K562 (cell line): Measurements from ENCODE around the gene SLC25A21. TPM values are rescaled to one million over a fixed set of nuclear protein-coding genes. Genes with fewer than 3 reads are reported as not detected.

Source experiments
- ATAC-seq: fragments of 200-7000 bp; cut with Tn5 transposase; 3 replicates; pipeline ENCODE4 v1.9.1; 2020; ENCODE audit warnings: moderate library complexity
- BruUV-seq: library from RNA; stranded (reverse); fragments of 400-500 nt; replicated peaks from 2 replicates; lab custom pipeline; 2021; lab: Mats Ljungman, UMichigan
- CTCF ChIA-PET: fragments of 300-600 bp; formaldehyde crosslinking; extraction: SDS; loops from one replicate; lab custom pipeline; 2021; ENCODE audit warnings: low intra/inter-chr PET ratio; lab: Yijun Ruan, JAX
- POLR2A ChIA-PET: fragments of 300-600, 350-650 bp; sonication (Branson Sonifier 250); formaldehyde crosslinking; extraction: SDS; loops from one replicate; lab custom pipeline; 2021; ENCODE audit warnings: antibody characterized with exemption, inconsistent platforms; lab: Yijun Ruan, JAX
- DNase-seq, 4 experiments: peaks; one replicate each; pipeline versions ENCODE4 v3.0.0 to v3.0.0-alpha.2; 2011 to 2018; ENCODE audit warnings: low spot score in 3 of 4, mixed read lengths in 3 of 4; ENCODE audit errors: extremely low read depth in 1 of 4
- FAIRE-seq: peaks from 2 replicates; lab custom pipeline; 2011; peaks lifted over from hg19 to GRCh38; lab: Jason Lieb, UNC
- H2AFZ ChIP-seq: 2 replicates; pipeline ENCODE4 v1.6.0; 2011; ENCODE audit warnings: low read depth, low read length, control low read depth, inconsistent platforms
- H3K27ac ChIP-seq: fragments of 200-600 bp; 3 replicates; pipeline ENCODE4 v1.8.0; 2011; ENCODE audit warnings: low read depth, mild to moderate bottlenecking, control low read depth, inconsistent platforms, low read length, moderate library complexity, mixed read lengths; ENCODE audit errors: extremely low read depth
- H3K27me3 ChIP-seq, 2 experiments: fragments of 300-600 bp in 1 of 2; 2 replicates in 1 of 2; 3 replicates in 1 of 2; pipeline versions ENCODE4 v1.6.0 to v1.8.0; 2011; ENCODE audit warnings: inconsistent platforms in 2 of 2, low read length in 2 of 2, mild to moderate bottlenecking in 1 of 2, mixed read lengths in 1 of 2, moderate library complexity in 1 of 2; ENCODE audit not compliant: control insufficient read depth in 2 of 2, insufficient read depth in 2 of 2
- H3K36me3 ChIP-seq: fragments of 300-600 bp; 3 replicates; pipeline ENCODE4 v1.8.0; 2011; ENCODE audit warnings: mild to moderate bottlenecking, low read length, inconsistent platforms; ENCODE audit not compliant: control insufficient read depth, insufficient read depth
- H3K4me1 ChIP-seq, 2 experiments: fragments of 200-600 bp in 1 of 2; replicated peaks in 1 of 2; 2 replicates in 1 of 2; 3 replicates in 1 of 2; pipeline versions ENCODE4 v1.5.1 to v1.8.0; 2011; ENCODE audit warnings: inconsistent platforms in 2 of 2, low read length in 2 of 2, mild to moderate bottlenecking in 1 of 2, mixed read lengths in 1 of 2, moderate library complexity in 1 of 2; ENCODE audit not compliant: control insufficient read depth in 2 of 2, insufficient read depth in 2 of 2
- H3K4me2 ChIP-seq: 2 replicates; pipeline ENCODE4 v1.6.1; 2011; ENCODE audit warnings: low read length, control low read depth, inconsistent platforms, mixed read lengths; ENCODE audit not compliant: insufficient read depth
- H3K4me3 ChIP-seq: fragments of 200-600 bp; sonication (generic), shearing (Covaris generic); 2 replicates; pipeline ENCODE4 v1.5.1; 2016; ENCODE audit warnings: control low read depth, inconsistent platforms
- H3K79me2 ChIP-seq: fragments of 200-600 bp; 3 replicates; pipeline ENCODE4 v1.8.0; 2011; ENCODE audit warnings: low read length, inconsistent platforms; ENCODE audit not compliant: control insufficient read depth, insufficient read depth
- H3K9ac ChIP-seq, 2 experiments: 2 replicates each; pipeline versions ENCODE4 v1.6.0 to v1.6.1; 2011; ENCODE audit warnings: low read depth in 2 of 2, low read length in 2 of 2, control low read depth in 1 of 2, inconsistent platforms in 1 of 2, mild to moderate bottlenecking in 1 of 2, mixed read lengths in 1 of 2; ENCODE audit not compliant: insufficient read depth in 1 of 2
- H3K9me1 ChIP-seq: one replicate; pipeline ENCODE4 v1.6.0; 2011; ENCODE audit warnings: inconsistent platforms, mild to moderate bottlenecking, low read length, moderate library complexity; ENCODE audit not compliant: control insufficient read depth, insufficient read depth
- H3K9me3 ChIP-seq: replicated peaks from 2 replicates; pipeline ENCODE4 v1.5.1; 2011; ENCODE audit warnings: low read depth, low read length, inconsistent platforms; ENCODE audit not compliant: control insufficient read depth, insufficient read depth
- H4K20me1 ChIP-seq: replicated peaks from 2 replicates; pipeline ENCODE4 v1.6.1; 2011; ENCODE audit warnings: low read length, inconsistent platforms, mixed read lengths; ENCODE audit not compliant: control insufficient read depth, insufficient read depth
- HIVEP1 ChIP-seq: fragments of 250-450 bp; sonication (Bioruptor Pico); IDR thresholded peaks from 2 replicates; pipeline ENCODE4 v1.4.0; 2020; ENCODE audit warnings: mild to moderate bottlenecking
- KAT7 ChIP-seq: sonication (generic); formaldehyde crosslinking; IDR thresholded peaks from 2 replicates; pipeline ENCODE4 v1.8.0; 2022; ENCODE audit warnings: missing genetic modification reagents, mild to moderate bottlenecking, borderline replicate concordance
- KLF1 ChIP-seq: fragments of 450-650 bp; IDR thresholded peaks from 2 replicates; pipeline ENCODE4 v1.6.1; 2016; ENCODE audit warnings: missing genetic modification characterization, missing compliant biosample characterization
- RAD51 ChIP-seq: fragments of 450-650 bp; IDR thresholded peaks from 2 replicates; pipeline ENCODE4 v1.7.1; 2016; ENCODE audit warnings: low read depth, mild to moderate bottlenecking, borderline replicate concordance
- RBM25 ChIP-seq: fragments of 200-400 bp; formaldehyde crosslinking; IDR thresholded peaks from 2 replicates; pipeline ENCODE4 v1.6.1; 2018; ENCODE audit warnings: low read length, low read depth, moderate library complexity; ENCODE audit not compliant: severe bottlenecking
- RBM39 ChIP-seq: fragments of 200-400 bp; formaldehyde crosslinking; optimal IDR thresholded peaks from 2 replicates; pipeline ENCODE3; 2018; ENCODE audit warnings: low read depth, low read length
- SMAD2 ChIP-seq: fragments of 150-350 bp; IDR thresholded peaks from 2 replicates; pipeline ENCODE4 v1.6.1; 2014; ENCODE audit warnings: low read depth, mild to moderate bottlenecking, low read length
- ZNF507 ChIP-seq: conservative IDR thresholded peaks from 2 replicates; pipeline ENCODE4 v1.6.1; 2017; ENCODE audit warnings: missing genetic modification characterization, missing compliant biosample characterization
- WGBS: fragments of 100-300 bp; shearing (Covaris generic); methylation state at CpG from one replicate; pipeline ENCODE4 v1.1.6; 2016; ENCODE audit warnings: low coverage, mixed read lengths; ENCODE audit not compliant: insufficient coverage; ENCODE audit errors: missing lambda C conversion rate; 5-methylcytosine and 5-hydroxymethylcytosine counted together
- in situ Hi-C: fragments of 300-500 bp; cut with MboI; formaldehyde crosslinking; loops from 4 replicates; pipeline ENCODE4 v1.15.0; 2018; ENCODE audit warnings: inconsistent platforms, mixed read lengths
- intact Hi-C: fragments of 100-400 bp; cut with micrococcal nuclease; formaldehyde crosslinking; loops from 2 replicates; pipeline ENCODE4 v1.14.2; 2022
- polyA plus RNA-seq, 8 experiments: library from polyadenylated mRNA; depleted of rRNA in 4 of 8; stranded (reverse) in 5 of 8; unstranded in 3 of 8; fragments of >200 nt; fragmentation: Nextera tagmentation in 2 of 8; fragmentation: Illumina TruSeq in 1 of 8; extraction: Ambion mirVana in 2 of 8; extraction: Trizol in 1 of 8; gene quantifications; 2 replicates each; pipeline versions ENCODE4 v1.2.1 to v1.2.3, GENCODE V29; 2011 to 2014; ENCODE audit warnings: inconsistent platforms in 1 of 8, missing spikeins in 1 of 8
- total RNA-seq, 7 experiments: library from RNA; depleted of rRNA in 6 of 7; stranded (reverse); fragments of >200 nt in 6 of 7; fragmentation: Illumina TruSeq in 2 of 7; extraction: Trizol in 2 of 7; gene quantifications; 2 replicates each; pipeline versions ENCODE4 v1.2.1 to v1.2.3, GENCODE V29; 2011 to 2021; ENCODE audit warnings: low replicate concordance in 1 of 7
- TF ChIP-seq, protein P1 (sequence below): IDR thresholded peaks from 2 replicates; pipeline ENCODE4 v1.6.1; 2016; ENCODE audit warnings: missing genetic modification characterization, missing compliant biosample characterization
- TF ChIP-seq, protein P2 (sequence below): fragments of 250-450 bp; sonication (Bioruptor Pico); IDR thresholded peaks from 2 replicates; pipeline ENCODE4 v1.4.0; 2020
- TF ChIP-seq, protein P3 (sequence below), 2 experiments: IDR thresholded peaks in 1 of 2; conservative IDR thresholded peaks in 1 of 2; 2 replicates each; pipeline ENCODE4 v1.6.1; 2016; ENCODE audit warnings: low read depth in 2 of 2, mild to moderate bottlenecking in 1 of 2, missing compliant biosample characterization in 1 of 2, missing genetic modification characterization in 1 of 2, moderate library complexity in 1 of 2

Gene SLC25A21
- total and polyA plus RNA-seq, 9 of the 15 experiments (the other 6 are each of a cell fraction or from before 2014, with no cell fraction given), result 15.2 to 46.7 (median 28.7) TPM

DNA sequence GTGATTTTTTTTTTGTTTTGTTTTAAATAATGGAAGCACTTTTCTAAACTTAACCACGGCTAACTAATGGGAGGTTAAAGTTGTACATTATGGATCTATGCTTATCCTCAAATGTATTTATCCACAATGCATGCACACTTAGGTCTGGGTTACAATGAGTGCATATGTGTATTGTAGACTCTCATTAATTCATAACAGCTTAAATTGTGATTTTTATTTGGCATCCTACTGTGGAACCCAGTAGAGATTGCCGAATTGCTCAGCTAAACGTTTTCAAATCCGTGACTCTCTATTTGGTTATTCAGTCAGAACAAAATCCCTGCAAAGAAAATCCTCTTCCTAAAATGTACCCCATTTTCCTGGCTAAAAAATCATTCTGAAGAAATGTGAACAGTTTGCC lies 244.0 kb downstream of the SLC25A21 start:
- DNase-seq (no peak), ATAC-seq (no peak), FAIRE-seq (no peak)
- H3K36me3 ChIP-seq, result no peaks in the 10 kb centered on the region; the same call in 2 of the 3 replicates
- BruUV-seq, result no TSS peak
- TF ChIP-seq SMAD2, result no peak
- no peak for TF ChIP-seq HIVEP1 (CRISPR knock-in tag)
- TF ChIP-seq, protein P1, sequence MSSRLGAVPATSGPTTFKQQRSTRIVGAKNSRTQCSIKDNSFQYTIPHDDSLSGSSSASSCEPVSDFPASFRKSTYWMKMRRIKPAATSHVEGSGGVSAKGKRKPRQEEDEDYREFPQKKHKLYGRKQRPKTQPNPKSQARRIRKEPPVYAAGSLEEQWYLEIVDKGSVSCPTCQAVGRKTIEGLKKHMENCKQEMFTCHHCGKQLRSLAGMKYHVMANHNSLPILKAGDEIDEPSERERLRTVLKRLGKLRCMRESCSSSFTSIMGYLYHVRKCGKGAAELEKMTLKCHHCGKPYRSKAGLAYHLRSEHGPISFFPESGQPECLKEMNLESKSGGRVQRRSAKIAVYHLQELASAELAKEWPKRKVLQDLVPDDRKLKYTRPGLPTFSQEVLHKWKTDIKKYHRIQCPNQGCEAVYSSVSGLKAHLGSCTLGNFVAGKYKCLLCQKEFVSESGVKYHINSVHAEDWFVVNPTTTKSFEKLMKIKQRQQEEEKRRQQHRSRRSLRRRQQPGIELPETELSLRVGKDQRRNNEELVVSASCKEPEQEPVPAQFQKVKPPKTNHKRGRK (tag), result no peak
- 73% methylated on average over 4 of the region's 4 CpGs for WGBS
- H3K4me2 ChIP-seq, result no peak overlapping the region
- intact Hi-C loops (no loop called here), in situ Hi-C loops (no loop called here)
- no peaks in the 10 kb centered on the region for H4K20me1 ChIP-seq
- H3K9ac ChIP-seq, result no peak overlapping the region
- no peaks in the 10 kb centered on the region for H3K9me3 ChIP-seq
- POLR2A ChIA-PET, result interaction anchor here (1.1 kb wide), 1 partner anchor 14 kb away, joined by 3 read pairs; no protein-coding TSS in a partner anchor
- no peak overlapping the region for H3K4me3 ChIP-seq
- H2AFZ ChIP-seq, result no peak overlapping the region
- no peaks in the 10 kb centered on the region for H3K27me3 ChIP-seq
- CTCF ChIA-PET, result no interaction called here
- no peaks in the 10 kb centered on the region for H3K9me1 ChIP-seq
- no peaks in the 10 kb centered on the region for H3K4me1 ChIP-seq
- H3K79me2 ChIP-seq, result no peaks in the 10 kb centered on the region
- H3K27ac ChIP-seq, result no peak overlapping the region

DNA sequence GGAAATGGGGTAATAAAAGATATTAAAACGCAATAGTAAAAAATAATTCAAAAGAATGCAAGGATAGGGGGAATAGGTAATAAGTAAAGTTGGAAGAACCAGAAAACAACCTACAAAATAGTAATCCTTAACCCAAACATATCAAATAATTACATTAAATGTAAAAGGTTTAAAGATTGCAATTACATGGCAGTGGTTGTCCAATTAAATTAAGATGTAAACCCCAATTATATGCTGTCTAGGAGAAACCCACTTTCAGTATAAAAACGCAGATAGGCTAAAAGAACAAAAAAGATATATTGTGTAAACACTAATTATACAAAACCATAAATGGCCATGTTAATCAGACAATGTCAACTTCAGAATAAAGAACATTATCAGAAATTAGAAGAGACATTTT lies 247.3 kb downstream of the SLC25A21 start:
- Histone ChIP-seq H3K79me2 (no peaks in the 10 kb centered on the region; the same call in 2 of the 3 replicates), H3K9me1 (no peaks in the 10 kb centered on the region), H3K4me2 (no peak overlapping the region), H3K9me3 (no peaks in the 10 kb centered on the region), H3K4me1 (no peaks in the 10 kb centered on the region), H3K27me3 (no peaks in the 10 kb centered on the region), H4K20me1 (no peaks in the 10 kb centered on the region), H3K4me3 (no peak overlapping the region), H3K36me3 (no peaks in the 10 kb centered on the region; the same call in 2 of the 3 replicates), H3K27ac (no peak overlapping the region), H2AFZ (no peak overlapping the region), H3K9ac (no peak overlapping the region)
- ATAC-seq (no peak), FAIRE-seq (no peak), DNase-seq (no peak)
- intact Hi-C loops (no loop called here), in situ Hi-C loops (no loop called here)
- no TSS peak for BruUV-seq
- TF ChIP-seq RBM39 (no peak), RAD51 (no peak), ZNF507 (peak; percentile 94), KLF1 (tag) (no peak), KAT7 (CRISPR knock-in tag) (no peak), RBM25 (peak; percentile 18)
- TF ChIP-seq, protein P2, sequence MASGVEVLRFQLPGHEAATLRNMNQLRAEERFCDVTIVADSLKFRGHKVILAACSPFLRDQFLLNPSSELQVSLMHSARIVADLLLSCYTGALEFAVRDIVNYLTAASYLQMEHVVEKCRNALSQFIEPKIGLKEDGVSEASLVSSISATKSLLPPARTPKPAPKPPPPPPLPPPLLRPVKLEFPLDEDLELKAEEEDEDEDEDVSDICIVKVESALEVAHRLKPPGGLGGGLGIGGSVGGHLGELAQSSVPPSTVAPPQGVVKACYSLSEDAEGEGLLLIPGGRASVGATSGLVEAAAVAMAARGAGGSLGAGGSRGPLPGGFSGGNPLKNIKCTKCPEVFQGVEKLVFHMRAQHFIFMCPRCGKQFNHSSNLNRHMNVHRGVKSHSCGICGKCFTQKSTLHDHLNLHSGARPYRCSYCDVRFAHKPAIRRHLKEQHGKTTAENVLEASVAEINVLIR (CRISPR knock-in tag), result no peak
- TF ChIP-seq, protein P3, sequence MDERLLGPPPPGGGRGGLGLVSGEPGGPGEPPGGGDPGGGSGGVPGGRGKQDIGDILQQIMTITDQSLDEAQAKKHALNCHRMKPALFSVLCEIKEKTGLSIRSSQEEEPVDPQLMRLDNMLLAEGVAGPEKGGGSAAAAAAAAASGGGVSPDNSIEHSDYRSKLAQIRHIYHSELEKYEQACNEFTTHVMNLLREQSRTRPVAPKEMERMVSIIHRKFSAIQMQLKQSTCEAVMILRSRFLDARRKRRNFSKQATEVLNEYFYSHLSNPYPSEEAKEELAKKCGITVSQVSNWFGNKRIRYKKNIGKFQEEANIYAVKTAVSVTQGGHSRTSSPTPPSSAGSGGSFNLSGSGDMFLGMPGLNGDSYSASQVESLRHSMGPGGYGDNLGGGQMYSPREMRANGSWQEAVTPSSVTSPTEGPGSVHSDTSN (CRISPR knock-in tag; IDR thresholded peaks at IDR 0.05; ENCODE audit: low read depth), result no peak
- TF ChIP-seq, protein P3 (tag; conservative IDR thresholded peaks at IDR 0.05; ENCODE audit: low read depth), result no peak
- WGBS, result 68% methylated on average over 2 of the region's 2 CpGs
- POLR2A ChIA-PET, result no interaction called here
- CTCF ChIA-PET, result no interaction called here
